Measurements from ENCODE around the gene B3GNT8. TPM values are rescaled to one million over a fixed set of nuclear protein-coding genes. Genes with fewer than 3 reads are reported as not detected.

B3GNT8 gene
- total and polyA plus RNA-seq, 2 experiments from 2014 or later: 0.71 to 1.8 TPM

- TF ChIP-seq ZNF114 (CRISPR knock-in tag; IDR thresholded peaks at IDR 0.05): no peak
- TF ChIP-seq ETS1 (IDR thresholded peaks at IDR 0.05): no peak
- no peak for TF ChIP-seq ZNF462 (CRISPR knock-in tag; IDR thresholded peaks at IDR 0.05)
Observed at GRCh38 chr19:41376998-41377365, 50.2 kb downstream of the B3GNT8 start (continued).

GRCh38 chr19:41376241-41376997 lies 50.8 kb downstream of the B3GNT8 start, which contains the start of gene TMEM91:
Gene TMEM91 (plus strand): TSS chr19:41376533. CDS start chr19:41378310, 1,777 bp downstream.
- Mint-ChIP-seq H3K9me3 (no peaks in the 10 kb centered on the region), H3K27me3 (ENCODE audit: insufficient read depth, low read depth, poor library complexity) (peaks cover 21% of the 10 kb centered on the region), H3K4me1 (peaks cover 10% of the 10 kb centered on the region), H3K27ac (0 out of 2 replicates have a peak within 1 kb of the TSS, but pooled peaks have one; percentile 4), H3K36me3 (ENCODE audit: low read depth) (no peaks in the 10 kb centered on the region), H3K4me3 (peak within 1 kb of the TSS; percentile 79)
- peaks cover 5% of the 10 kb centered on the region; the same call in 1 of the 2 replicates for H3K4me1 ChIP-seq (ENCODE audit: insufficient read depth)
- TF ChIP-seq ZNF114 (CRISPR knock-in tag; IDR thresholded peaks at IDR 0.05) (no peak), JUNB (IDR thresholded peaks at IDR 0.05; ENCODE audit: unreplicated experiment) (no peak), CREB1 (CRISPR knock-in tag; IDR thresholded peaks at IDR 0.05; ENCODE audit: low read depth) (0 out of 2 replicates have a peak, but pooled peaks have one; percentile 30), ETS1 (IDR thresholded peaks at IDR 0.05) (no peak), POLR2AphosphoS5 (IDR thresholded peaks at IDR 0.05; ENCODE audit: low read depth) (peak; percentile 54; the same call in 1 of the 2 replicates)
- no peaks in the 10 kb centered on the region for H3K79me2 ChIP-seq (replicated peaks; ENCODE audit: insufficient read depth)
- H3K27me3 ChIP-seq (ENCODE audit: insufficient read depth): peaks cover 7% of the 10 kb centered on the region; the same call in 1 of the 2 replicates
- no peak within 1 kb of the TSS; the same call in 1 of the 2 replicates for H3K27ac ChIP-seq (ENCODE audit: low read depth)
- H3K36me3 ChIP-seq (ENCODE audit: insufficient read depth): no peaks in the 10 kb centered on the region
- peak within 1 kb of the TSS; percentile 86 for H3K4me3 ChIP-seq
- DNase-seq (ENCODE audit: low spot score) (peak; percentile 82), ATAC-seq (peak; percentile 85)
- peak within 1 kb of the TSS; percentile 94 for H3K4me2 ChIP-seq
- H3F3A ChIP-seq (replicated peaks; ENCODE audit: low read depth): 0 out of 2 replicates have a peak, but pooled peaks cover 5% of the 10 kb centered on the region
- H2AFZ ChIP-seq: peak within 1 kb of the TSS; percentile 92
- H4K20me1 ChIP-seq (replicated peaks; ENCODE audit: insufficient read depth): no peaks in the 10 kb centered on the region; the same call in 1 of the 2 replicates
- H3K9me2 ChIP-seq (ENCODE audit: insufficient read depth): no peaks in the 10 kb centered on the region

Measured in GM23338 (cell line).